PC-3 (cell line): ENCODE measurements around the gene ZNF562. TPM values are rescaled to one million over a fixed set of nuclear protein-coding genes. Genes with fewer than 3 reads are reported as not detected.

Source experiments
- ATAC-seq: fragments of 200-7000 bp; cut with Tn5 transposase; 2 replicates; pipeline ENCODE4 v1.9.1; 2020; ENCODE audit warnings: mild to moderate bottlenecking, moderate library complexity
- BruUV-seq: library from RNA; stranded (reverse); fragments of 400-500 nt; replicated peaks from 2 replicates; lab custom pipeline; 2021; lab: Mats Ljungman, UMichigan
- CTCF ChIA-PET: fragments of 300-600 bp; sonication (Branson Sonifier 250); formaldehyde crosslinking; loops from one replicate; lab custom pipeline; 2022; ENCODE audit warnings: antibody characterized with exemption; lab: Charles Lee
- POLR2A ChIA-PET: fragments of 300-600 bp; sonication (Branson Sonifier 250); formaldehyde crosslinking; loops from one replicate; lab custom pipeline; 2022; ENCODE audit warnings: antibody characterized with exemption; ENCODE audit not compliant: unreplicated experiment; lab: Charles Lee
- DNase-seq: peaks from one replicate; pipeline ENCODE4 v3.0.0-alpha.2; 2015
- H2AFZ ChIP-seq: fragments of 300-600 bp; sonication (generic); 2 replicates; pipeline ENCODE4 v1.6.0; 2016; ENCODE audit warnings: antibody characterized with exemption, low read length
- H3F3A ChIP-seq: fragments of 300-600 bp; sonication (generic); one replicate; pipeline ENCODE4 v1.6.0; 2017; ENCODE audit warnings: antibody characterized with exemption, low read length, control low read depth, mild to moderate bottlenecking; ENCODE audit not compliant: unreplicated experiment
- H3K27ac ChIP-seq: fragments of 300-600 bp; sonication (generic); 2 replicates; pipeline ENCODE4 v1.5.1; 2016; ENCODE audit warnings: mild to moderate bottlenecking, low read length
- H3K27me3 ChIP-seq: fragments of 300-600 bp; sonication (generic); 2 replicates; pipeline ENCODE4 v1.6.1; 2016; ENCODE audit warnings: low read length, mixed read lengths
- H3K36me3 ChIP-seq: fragments of 300-600 bp; sonication (generic); 2 replicates; pipeline ENCODE4 v1.6.1; 2016; ENCODE audit warnings: low read depth, mixed run types, low read length, mixed read lengths
- H3K4me1 ChIP-seq: fragments of 300-600 bp; sonication (generic); 2 replicates; pipeline ENCODE4 v1.5.1; 2016; ENCODE audit warnings: low read length; ENCODE audit not compliant: insufficient read depth
- H3K4me2 ChIP-seq: fragments of 300-600 bp; sonication (generic); 2 replicates; pipeline ENCODE4 v1.6.0; 2016; ENCODE audit warnings: low read length
- H3K4me3 ChIP-seq: fragments of 300-600 bp; sonication (generic); 2 replicates; pipeline ENCODE4 v1.5.1; 2016; ENCODE audit warnings: mild to moderate bottlenecking, low read length, mixed read lengths
- H3K79me2 ChIP-seq: fragments of 300-600 bp; sonication (generic); 2 replicates; pipeline ENCODE4 v1.6.1; 2017; ENCODE audit warnings: low read length, mixed read lengths
- H3K9ac ChIP-seq: fragments of 300-600 bp; sonication (generic); 2 replicates; pipeline ENCODE4 v1.6.0; 2016; ENCODE audit warnings: mild to moderate bottlenecking, low read length
- H3K9me2 ChIP-seq: fragments of 300-600 bp; sonication (generic); replicated peaks from 2 replicates; pipeline ENCODE4 v1.6.1; 2016; ENCODE audit warnings: mixed run types, low read length, mixed read lengths
- H3K9me3 ChIP-seq: fragments of 300-600 bp; sonication (generic); 2 replicates; pipeline ENCODE4 v1.6.1; 2016; ENCODE audit warnings: low read length, mixed read lengths
- H4K20me1 ChIP-seq: fragments of 300-600 bp; sonication (generic); 2 replicates; pipeline ENCODE4 v1.6.1; 2016; ENCODE audit warnings: low read length, mixed read lengths
- CTCF ChIP-seq: fragments of 300-600 bp; sonication (generic); conservative IDR thresholded peaks from 2 replicates; pipeline ENCODE4 v1.5.1; 2017; ENCODE audit warnings: antibody characterized with exemption, low read depth, mild to moderate bottlenecking, low read length
- EZH2 ChIP-seq: fragments of 300-600 bp; sonication (generic); IDR thresholded peaks from one replicate; pipeline ENCODE4 v1.6.1; 2017; ENCODE audit warnings: antibody characterized with exemption, mild to moderate bottlenecking, low read length; ENCODE audit not compliant: unreplicated experiment
- EZH2phosphoT487 ChIP-seq: fragments of 300-600 bp; sonication (generic); IDR thresholded peaks from 2 replicates; pipeline ENCODE4 v1.6.1; 2018; ENCODE audit warnings: mild to moderate bottlenecking, antibody characterized with exemption, low read length, borderline replicate concordance
- intact Hi-C: fragments of 100-400 bp; cut with micrococcal nuclease; formaldehyde crosslinking; loops from 2 replicates; pipeline ENCODE4 v1.9.0; 2023
- total RNA-seq: library from RNA; depleted of rRNA; stranded (reverse); fragments of >200 nt; gene quantifications from 2 replicates; pipeline ENCODE4 v1.2.3, GENCODE V29; 2014

The ZNF562 gene
- total RNA-seq, 1 experiment from 2014 or later: 26.0 TPM

- POLR2A ChIA-PET: no interaction called here
- CTCF ChIA-PET: no interaction called here
- H3K4me2 ChIP-seq: no peak overlapping the region
- TF ChIP-seq CTCF (no peak), EZH2 (no peak), EZH2phosphoT487 (no peak)
- H3K9ac ChIP-seq: no peak overlapping the region
- no peaks in the 10 kb centered on the region for H3F3A ChIP-seq
- no peak overlapping the region for H3K4me3 ChIP-seq
- no peaks in the 10 kb centered on the region for H3K36me3 ChIP-seq
- H2AFZ ChIP-seq: no peak overlapping the region
- BruUV-seq: no TSS peak
- H3K9me3 ChIP-seq: 0 out of 2 replicates have a peak, but pooled peaks cover 11% of the 10 kb centered on the region
- H3K27ac ChIP-seq: no peak overlapping the region
- intact Hi-C loops: no loop called here
- DNase-seq: no peak
- H4K20me1 ChIP-seq: no peaks in the 10 kb centered on the region
- no peaks in the 10 kb centered on the region for H3K4me1 ChIP-seq
- H3K27me3 ChIP-seq: no peaks in the 10 kb centered on the region
- ATAC-seq: no peak
- no peaks in the 10 kb centered on the region for H3K9me2 ChIP-seq
- H3K79me2 ChIP-seq: no peaks in the 10 kb centered on the region
Observed at GRCh38 chr19:9709305-9709704, 34.4 kb upstream of the ZNF562 start.

GRCh38 chr19:9705836-9706235 is 30.9 kb upstream of the ZNF562 start:
- intact Hi-C loops: no loop called here
- Histone ChIP-seq H3K27ac (no peak overlapping the region), H3K79me2 (no peaks in the 10 kb centered on the region), H3F3A (no peaks in the 10 kb centered on the region), H3K9me3 (0 out of 2 replicates have a peak, but pooled peaks cover 9% of the 10 kb centered on the region), H2AFZ (no peak overlapping the region), H3K9me2 (no peaks in the 10 kb centered on the region), H4K20me1 (no peaks in the 10 kb centered on the region), H3K4me2 (no peak overlapping the region), H3K4me1 (no peaks in the 10 kb centered on the region), H3K4me3 (no peak overlapping the region), H3K36me3 (no peaks in the 10 kb centered on the region), H3K9ac (no peak overlapping the region), H3K27me3 (no peaks in the 10 kb centered on the region)
- CTCF ChIA-PET: no interaction called here
- DNase-seq (no peak), ATAC-seq (no peak)
- no TSS peak for BruUV-seq
- POLR2A ChIA-PET: no interaction called here
- TF ChIP-seq CTCF (no peak), EZH2 (no peak), EZH2phosphoT487 (no peak)

- CTCF ChIA-PET: no interaction called here
- Histone ChIP-seq H3K9me2 (no peaks in the 10 kb centered on the region), H3F3A (no peaks in the 10 kb centered on the region), H3K36me3 (no peaks in the 10 kb centered on the region), H3K4me2 (no peak overlapping the region), H2AFZ (no peak overlapping the region), H3K9ac (no peak overlapping the region), H3K79me2 (no peaks in the 10 kb centered on the region), H3K9me3 (0 out of 2 replicates have a peak, but pooled peaks cover 3% of the 10 kb centered on the region), H3K27ac (no peak overlapping the region), H3K27me3 (no peaks in the 10 kb centered on the region), H4K20me1 (no peaks in the 10 kb centered on the region), H3K4me1 (no peaks in the 10 kb centered on the region), H3K4me3 (no peak overlapping the region)
- no peak for TF ChIP-seq CTCF
- BruUV-seq: no TSS peak
- POLR2A ChIA-PET: no interaction called here
- ATAC-seq: no peak
- DNase-seq: no peak
- intact Hi-C loops: no loop called here
Observed at GRCh38 chr19:9702186-9702585, 27.3 kb upstream of the ZNF562 start.
